Peyer's patch (tissue), 4 donors: ENCODE measurements around the gene AK4. TPM values are rescaled to one million over a fixed set of nuclear protein-coding genes. Genes with fewer than 3 reads are reported as not detected.

Experiments
- DNase-seq, 3 donors: peaks; one replicate each; pipeline ENCODE4 v3.0.0-alpha.2; 2017 to 2019
- H3K27ac ChIP-seq, 4 donors: fragments of 200-600 bp; sonication (generic); one replicate each; pipeline ENCODE4 v1.5.1; 2016 to 2019
- H3K27me3 ChIP-seq, 2 donors: fragments of 200-600 bp; sonication (generic); one replicate each; pipeline ENCODE4 v1.5.1; 2019
- H3K36me3 ChIP-seq, 3 donors: fragments of 200-600 bp; sonication (generic); one replicate each; pipeline ENCODE4 v1.5.1; 2016 to 2019
- H3K4me1 ChIP-seq, 4 donors: fragments of 200-600 bp; sonication (generic); one replicate each; pipeline ENCODE4 v1.5.1; 2016 to 2019
- H3K4me3 ChIP-seq, 4 donors: fragments of 200-600 bp; sonication (generic); 1 replicate in 3 of 4; 2 replicates in 1 of 4; pipeline ENCODE4 v1.5.1; 2016 to 2019; ENCODE audit warnings: mild to moderate bottlenecking in 1 of 4
- H3K9me3 ChIP-seq, 4 donors: fragments of 200-600 bp; sonication (generic); one replicate each; pipeline ENCODE4 v1.5.1; 2016 to 2019; ENCODE audit warnings: mild to moderate bottlenecking in 1 of 4
- POLR2A ChIP-seq, 2 donors: fragments of 450-650 bp; IDR thresholded peaks; one replicate each; pipeline ENCODE4 v1.5.1; 2017; ENCODE audit warnings: antibody characterized with exemption in 2 of 2, mild to moderate bottlenecking in 2 of 2, moderate library complexity in 2 of 2
- total RNA-seq, 4 donors: library from RNA; depleted of rRNA; stranded (reverse); fragments of >200 nt; gene quantifications; one replicate each; pipeline ENCODE4 v1.1.0, GENCODE V29; 2016
- TF ChIP-seq, protein P1 (sequence below), 6 experiments: fragments of 450-650 bp in 4 of 6; fragments of 200-600 bp in 2 of 6; sonication (generic) in 1 of 6; IDR thresholded peaks; one replicate each; pipeline ENCODE4 v1.5.1; 2017 to 2019; ENCODE audit warnings: antibody characterized with exemption in 6 of 6, mild to moderate bottlenecking in 3 of 6, moderate library complexity in 1 of 6

AK4 gene
- total RNA-seq, 4 donors from 2014 or later: 4.8 to 12.2 (median 6.8) TPM

DNA sequence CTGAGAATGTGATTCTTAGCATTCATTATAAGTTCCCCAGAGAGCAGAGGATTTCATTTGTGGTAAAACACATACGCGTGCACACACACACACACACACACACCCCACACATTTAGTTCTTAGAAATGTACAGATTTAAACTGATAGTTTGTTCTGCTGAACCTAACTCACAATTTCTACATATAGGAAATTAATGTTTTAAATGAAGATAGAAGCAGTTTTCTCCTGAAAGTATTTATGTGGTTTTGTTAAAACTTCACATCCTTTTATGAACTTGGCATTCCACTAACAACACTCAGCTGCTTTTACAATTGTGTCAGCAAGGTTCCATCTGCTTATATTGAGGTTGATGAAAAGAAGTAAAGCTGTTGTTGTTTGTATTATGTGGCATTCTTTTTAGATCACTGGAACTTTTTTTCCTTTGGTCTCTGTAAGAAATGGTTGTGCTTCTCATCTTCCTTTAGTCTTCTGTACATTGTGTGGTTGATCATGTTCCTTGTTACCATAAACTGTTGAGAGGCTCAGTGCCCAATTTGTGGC lies 41.6 kb downstream of the AK4 start:
- Histone ChIP-seq H3K27me3 (no peaks in the 10 kb centered on the region), H3K4me1 (no peaks in the 10 kb centered on the region), H3K9me3 (no peaks in the 10 kb centered on the region), H3K36me3 (no peaks in the 10 kb centered on the region), H3K4me3 (no peak overlapping the region), H3K27ac (no peak overlapping the region)
- TF ChIP-seq, protein P1, sequence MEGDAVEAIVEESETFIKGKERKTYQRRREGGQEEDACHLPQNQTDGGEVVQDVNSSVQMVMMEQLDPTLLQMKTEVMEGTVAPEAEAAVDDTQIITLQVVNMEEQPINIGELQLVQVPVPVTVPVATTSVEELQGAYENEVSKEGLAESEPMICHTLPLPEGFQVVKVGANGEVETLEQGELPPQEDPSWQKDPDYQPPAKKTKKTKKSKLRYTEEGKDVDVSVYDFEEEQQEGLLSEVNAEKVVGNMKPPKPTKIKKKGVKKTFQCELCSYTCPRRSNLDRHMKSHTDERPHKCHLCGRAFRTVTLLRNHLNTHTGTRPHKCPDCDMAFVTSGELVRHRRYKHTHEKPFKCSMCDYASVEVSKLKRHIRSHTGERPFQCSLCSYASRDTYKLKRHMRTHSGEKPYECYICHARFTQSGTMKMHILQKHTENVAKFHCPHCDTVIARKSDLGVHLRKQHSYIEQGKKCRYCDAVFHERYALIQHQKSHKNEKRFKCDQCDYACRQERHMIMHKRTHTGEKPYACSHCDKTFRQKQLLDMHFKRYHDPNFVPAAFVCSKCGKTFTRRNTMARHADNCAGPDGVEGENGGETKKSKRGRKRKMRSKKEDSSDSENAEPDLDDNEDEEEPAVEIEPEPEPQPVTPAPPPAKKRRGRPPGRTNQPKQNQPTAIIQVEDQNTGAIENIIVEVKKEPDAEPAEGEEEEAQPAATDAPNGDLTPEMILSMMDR (IDR thresholded peaks at IDR 0.05): no peak
- TF ChIP-seq POLR2A (IDR thresholded peaks at IDR 0.05): no peak
- no peak for DNase-seq

- Histone ChIP-seq H3K36me3 (no peaks in the 10 kb centered on the region), H3K4me1 (no peaks in the 10 kb centered on the region)
- no peak for DNase-seq
These were observed 42.2 kb downstream of the AK4 start for GRCh38 chr1:65190229-65190628.

GRCh38 chr1:65193129-65193695 lies 45.2 kb downstream of the AK4 start:
- Histone ChIP-seq H3K9me3 (no peaks in the 10 kb centered on the region), H3K36me3 (no peaks in the 10 kb centered on the region), H3K27ac (no peak overlapping the region), H3K27me3 (no peaks in the 10 kb centered on the region), H3K4me1 (no peaks in the 10 kb centered on the region), H3K4me3 (no peak overlapping the region)
- DNase-seq: no peak
- TF ChIP-seq POLR2A (IDR thresholded peaks at IDR 0.05): no peak
- TF ChIP-seq, protein P1 (IDR thresholded peaks at IDR 0.05): no peak

More at GRCh38 chr1:65190229-65190628, 42.2 kb downstream of the AK4 start:
- H3K27ac ChIP-seq: no peak overlapping the region
- no peaks in the 10 kb centered on the region for H3K9me3 ChIP-seq
- TF ChIP-seq POLR2A (IDR thresholded peaks at IDR 0.05): no peak
- TF ChIP-seq, protein P1 (IDR thresholded peaks at IDR 0.05): no peak
- H3K27me3 ChIP-seq: no peaks in the 10 kb centered on the region
- H3K4me3 ChIP-seq: no peak overlapping the region

GRCh38 chr1:65195495-65196417 lies 47.8 kb downstream of the AK4 start:
- no peak overlapping the region for H3K4me3 ChIP-seq
- no peaks in the 10 kb centered on the region for H3K4me1 ChIP-seq
- no peak overlapping the region for H3K27ac ChIP-seq
- no peak for TF ChIP-seq POLR2A (IDR thresholded peaks at IDR 0.05)
- TF ChIP-seq, protein P1 (IDR thresholded peaks at IDR 0.05): no peak
- DNase-seq: no peak
- H3K27me3 ChIP-seq: no peaks in the 10 kb centered on the region
- H3K36me3 ChIP-seq: no peaks in the 10 kb centered on the region
- no peaks in the 10 kb centered on the region for H3K9me3 ChIP-seq

DNA sequence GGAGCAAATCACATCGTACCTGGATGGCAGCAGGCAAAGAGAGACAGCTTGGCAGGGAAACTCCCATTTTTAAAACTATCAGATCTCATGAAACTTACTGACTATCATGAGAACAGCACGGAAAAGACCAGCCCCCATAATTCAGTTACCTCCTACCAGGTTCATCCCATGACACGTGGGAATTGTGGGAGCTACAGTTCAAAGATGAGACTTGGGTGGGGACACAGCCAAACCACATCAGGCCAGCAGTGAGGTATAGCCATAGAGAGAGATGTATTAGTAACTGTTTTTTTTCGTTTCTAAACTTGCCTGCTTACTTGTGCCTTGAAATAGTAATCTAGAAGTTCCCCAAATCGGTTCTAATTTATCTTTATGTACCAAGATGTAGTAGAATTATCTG lies 48.9 kb downstream of the AK4 start:
- Histone ChIP-seq H3K4me3 (no peak overlapping the region), H3K27ac (no peak overlapping the region), H3K27me3 (no peaks in the 10 kb centered on the region), H3K9me3 (no peaks in the 10 kb centered on the region), H3K36me3 (no peaks in the 10 kb centered on the region), H3K4me1 (no peaks in the 10 kb centered on the region)
- TF ChIP-seq, protein P1 (IDR thresholded peaks at IDR 0.05): no peak
- TF ChIP-seq POLR2A (IDR thresholded peaks at IDR 0.05): no peak
- no peak for DNase-seq
